ENCODE results near the gene TTC39B. TPM values are rescaled to one million over a fixed set of nuclear protein-coding genes. Genes with fewer than 3 reads are reported as not detected.

The TTC39B gene
- total RNA-seq, 1 donor from 2014 or later, result 4.2 TPM

DNA sequence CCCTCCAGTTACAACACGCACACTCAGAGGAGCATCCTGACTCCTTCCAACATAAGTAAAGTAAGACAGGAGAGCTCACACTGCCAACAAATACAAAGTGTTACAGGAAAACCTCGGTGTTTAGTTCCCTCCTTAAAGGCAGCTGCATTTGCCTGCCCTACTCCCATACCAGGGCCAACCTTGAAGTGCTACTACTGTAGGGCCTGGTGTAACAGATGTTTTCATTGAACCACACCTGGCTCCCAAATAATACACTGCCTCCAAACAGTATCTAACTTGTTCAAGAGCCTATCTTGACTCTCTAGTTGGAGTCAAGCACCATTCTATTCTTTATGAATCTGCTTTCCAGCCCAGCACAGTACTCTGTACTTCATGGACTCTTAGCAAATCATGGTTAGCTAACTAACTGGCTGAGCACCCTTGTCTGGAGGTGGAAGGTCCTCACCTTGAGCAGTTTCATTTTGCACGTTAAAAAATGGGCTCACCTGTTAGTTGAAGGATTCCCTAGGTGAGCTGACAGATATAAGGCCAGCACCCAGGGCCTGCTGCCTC is 34.6 kb downstream of the TTC39B start:
- Histone ChIP-seq H3K9ac (ENCODE audit: low read depth in 1 of 3, low read length in 3 of 3) (no peak overlapping the region), H3K36me3 (ENCODE audit: control insufficient read depth in 3 of 3, insufficient read depth in 3 of 3, low read length in 3 of 3) (no peaks in the 10 kb centered on the region), H3K9me3 (ENCODE audit: control insufficient read depth in 3 of 3, low read length in 3 of 3) (no peaks in the 10 kb centered on the region), H3K27me3 (ENCODE audit: control insufficient read depth in 3 of 3, insufficient read depth in 3 of 3, low read length in 3 of 3) (no peaks in the 10 kb centered on the region), H3K4me1 (ENCODE audit: control insufficient read depth in 3 of 3, insufficient read depth in 3 of 3, low read length in 3 of 3) (peaks cover 0 to 1% (median 0%) of the 10 kb centered on the region in 3 donors), H3K4me3 (ENCODE audit: low read length in 3 of 3) (no peak overlapping the region), H3K27ac (ENCODE audit: low read depth, low read length) (no peak overlapping the region)

DNA sequence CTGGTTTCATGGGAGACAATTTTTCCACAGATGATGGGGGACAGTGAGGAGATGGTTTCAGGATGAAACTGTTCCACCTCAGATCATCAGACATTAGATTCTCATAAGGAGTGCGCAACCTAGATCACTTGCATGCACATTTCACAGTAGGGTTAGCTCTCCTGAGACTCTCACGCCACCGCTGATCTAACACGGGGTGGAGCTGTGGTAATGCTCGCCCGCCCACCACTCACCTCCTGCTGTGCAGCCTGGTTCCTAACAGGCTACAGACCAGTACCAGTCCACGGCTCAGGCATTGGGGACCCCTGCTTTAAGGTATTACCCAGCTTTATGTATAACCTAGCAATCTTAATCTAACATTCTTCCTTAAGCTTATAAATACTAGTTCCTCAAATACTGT is 35.6 kb downstream of the TTC39B start:
- H3K27me3 ChIP-seq (ENCODE audit: control insufficient read depth in 3 of 3, insufficient read depth in 3 of 3, low read length in 3 of 3), result no peaks in the 10 kb centered on the region
- H3K9ac ChIP-seq (ENCODE audit: low read depth in 1 of 3, low read length in 3 of 3), result no peak overlapping the region
- H3K27ac ChIP-seq (ENCODE audit: low read depth, low read length), result no peak overlapping the region
- no peaks in the 10 kb centered on the region for H3K4me1 ChIP-seq (ENCODE audit: control insufficient read depth in 3 of 3, insufficient read depth in 3 of 3, low read length in 3 of 3)
- no peaks in the 10 kb centered on the region for H3K9me3 ChIP-seq (ENCODE audit: control insufficient read depth in 3 of 3, low read length in 3 of 3)
- no peak overlapping the region for H3K4me3 ChIP-seq (ENCODE audit: low read length in 3 of 3)
- no peaks in the 10 kb centered on the region for H3K36me3 ChIP-seq (ENCODE audit: control insufficient read depth in 3 of 3, insufficient read depth in 3 of 3, low read length in 3 of 3)

DNA sequence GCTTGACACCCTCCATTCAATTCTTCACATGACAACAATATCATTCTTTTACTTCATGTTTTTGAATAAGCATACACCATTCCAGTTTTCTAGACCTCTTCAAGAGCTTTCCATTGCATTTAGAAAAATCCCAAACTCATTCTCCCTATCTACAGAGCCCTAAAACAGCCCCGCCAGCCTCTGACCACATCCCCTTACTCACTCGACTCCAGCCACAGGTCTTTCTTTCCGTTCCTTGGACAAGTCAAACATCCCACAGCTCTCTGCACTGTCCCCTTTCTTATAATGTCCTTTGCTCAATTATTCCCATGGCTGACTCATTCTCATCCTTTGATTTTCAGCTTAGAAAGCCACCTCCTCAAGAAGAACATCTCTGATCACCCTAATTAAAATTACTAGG is 38.2 kb downstream of the TTC39B start:
- no peaks in the 10 kb centered on the region for H3K9me3 ChIP-seq (ENCODE audit: control insufficient read depth in 3 of 3, low read length in 3 of 3)
- no peak overlapping the region for H3K4me3 ChIP-seq (ENCODE audit: low read length in 3 of 3)
- H3K36me3 ChIP-seq (ENCODE audit: control insufficient read depth in 3 of 3, insufficient read depth in 3 of 3, low read length in 3 of 3), result no peaks in the 10 kb centered on the region
- no peaks in the 10 kb centered on the region for H3K27me3 ChIP-seq (ENCODE audit: control insufficient read depth in 3 of 3, insufficient read depth in 3 of 3, low read length in 3 of 3)
- H3K27ac ChIP-seq (ENCODE audit: low read depth, low read length), result no peak overlapping the region
- no peaks in the 10 kb centered on the region for H3K4me1 ChIP-seq (ENCODE audit: control insufficient read depth in 3 of 3, insufficient read depth in 3 of 3, low read length in 3 of 3)
- H3K9ac ChIP-seq (ENCODE audit: low read depth in 1 of 3, low read length in 3 of 3), result no peak overlapping the region

DNA sequence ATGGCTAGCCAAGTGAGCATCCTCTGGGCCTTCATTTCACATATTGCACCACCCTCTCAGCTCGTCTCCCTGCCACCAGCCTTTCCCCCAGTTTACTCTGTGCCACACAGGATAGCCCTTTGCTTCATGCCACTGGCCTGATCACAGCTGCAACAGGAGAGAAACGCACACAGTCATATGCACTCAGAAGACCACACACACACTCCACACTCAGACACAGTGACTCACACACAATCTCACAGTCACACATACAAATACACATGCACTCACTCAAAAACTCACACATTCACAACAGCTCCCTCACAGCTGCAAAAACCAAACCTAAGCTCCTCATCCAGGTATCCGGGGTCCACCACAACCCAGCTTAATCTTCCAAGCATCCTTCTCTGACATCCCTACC is 38.7 kb downstream of the TTC39B start:
- Histone ChIP-seq H3K27me3 (ENCODE audit: control insufficient read depth in 3 of 3, insufficient read depth in 3 of 3, low read length in 3 of 3) (no peaks in the 10 kb centered on the region), H3K4me3 (ENCODE audit: low read length in 3 of 3) (no peak overlapping the region), H3K27ac (ENCODE audit: low read depth, low read length) (no peak overlapping the region), H3K9ac (ENCODE audit: low read depth in 1 of 3, low read length in 3 of 3) (no peak overlapping the region), H3K9me3 (ENCODE audit: control insufficient read depth in 3 of 3, low read length in 3 of 3) (no peaks in the 10 kb centered on the region), H3K36me3 (ENCODE audit: control insufficient read depth in 3 of 3, insufficient read depth in 3 of 3, low read length in 3 of 3) (no peaks in the 10 kb centered on the region), H3K4me1 (ENCODE audit: control insufficient read depth in 3 of 3, insufficient read depth in 3 of 3, low read length in 3 of 3) (no peaks in the 10 kb centered on the region)

DNA sequence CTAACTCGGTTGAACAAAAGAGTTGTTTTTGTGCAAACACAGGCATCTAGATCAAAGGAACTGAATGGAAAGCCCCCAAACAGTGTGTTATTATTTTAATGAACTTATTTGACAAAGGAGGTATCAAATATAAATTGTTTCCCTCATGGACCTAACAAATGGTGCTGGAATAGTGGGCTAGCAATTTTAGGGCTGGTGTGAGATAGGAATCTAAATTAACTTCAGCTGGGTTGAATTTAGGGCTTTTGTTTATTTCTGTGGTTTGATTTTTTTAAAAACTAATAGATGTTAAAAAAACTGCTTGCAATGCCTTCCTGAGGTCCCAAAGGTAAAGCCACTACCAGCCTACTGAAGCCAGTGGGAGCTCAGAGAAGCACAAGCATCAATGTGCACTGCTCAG is 42.1 kb downstream of the TTC39B start:
- H3K9ac ChIP-seq (ENCODE audit: low read depth in 1 of 3, low read length in 3 of 3), result no peak overlapping the region
- H3K4me3 ChIP-seq (ENCODE audit: low read length in 3 of 3), result no peak overlapping the region
- H3K27ac ChIP-seq (ENCODE audit: low read depth, low read length), result no peak overlapping the region
- no peaks in the 10 kb centered on the region for H3K36me3 ChIP-seq (ENCODE audit: control insufficient read depth in 3 of 3, insufficient read depth in 3 of 3, low read length in 3 of 3)
- H3K9me3 ChIP-seq (ENCODE audit: control insufficient read depth in 3 of 3, low read length in 3 of 3), result no peaks in the 10 kb centered on the region
- H3K27me3 ChIP-seq (ENCODE audit: control insufficient read depth in 3 of 3, insufficient read depth in 3 of 3, low read length in 3 of 3), result no peaks in the 10 kb centered on the region
- H3K4me1 ChIP-seq (ENCODE audit: control insufficient read depth in 3 of 3, insufficient read depth in 3 of 3, low read length in 3 of 3), result no peaks in the 10 kb centered on the region

DNA sequence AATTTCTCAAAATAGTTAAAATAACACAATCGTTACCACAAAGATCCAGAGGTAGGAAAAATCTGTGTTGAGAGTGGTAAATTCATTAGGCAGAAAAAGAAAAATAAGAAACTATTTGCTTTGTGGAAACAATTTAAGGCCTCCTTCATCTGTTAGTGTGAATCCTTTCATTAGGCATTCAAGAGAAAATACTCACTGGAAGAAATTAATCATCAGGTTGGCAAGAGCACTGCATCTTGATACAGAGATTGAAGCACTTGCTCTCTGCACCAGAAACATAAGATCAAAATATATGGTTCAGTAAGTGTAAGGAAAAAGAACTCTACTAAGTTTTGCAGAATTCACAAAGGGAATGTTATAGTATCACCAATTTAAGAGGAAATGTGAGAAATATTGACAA is 44.4 kb downstream of the TTC39B start:
- H3K27ac ChIP-seq (ENCODE audit: low read depth, low read length), result no peak overlapping the region
- H3K9ac ChIP-seq (ENCODE audit: low read depth in 1 of 3, low read length in 3 of 3), result no peak overlapping the region
- H3K27me3 ChIP-seq (ENCODE audit: control insufficient read depth in 3 of 3, insufficient read depth in 3 of 3, low read length in 3 of 3), result no peaks in the 10 kb centered on the region

DNA sequence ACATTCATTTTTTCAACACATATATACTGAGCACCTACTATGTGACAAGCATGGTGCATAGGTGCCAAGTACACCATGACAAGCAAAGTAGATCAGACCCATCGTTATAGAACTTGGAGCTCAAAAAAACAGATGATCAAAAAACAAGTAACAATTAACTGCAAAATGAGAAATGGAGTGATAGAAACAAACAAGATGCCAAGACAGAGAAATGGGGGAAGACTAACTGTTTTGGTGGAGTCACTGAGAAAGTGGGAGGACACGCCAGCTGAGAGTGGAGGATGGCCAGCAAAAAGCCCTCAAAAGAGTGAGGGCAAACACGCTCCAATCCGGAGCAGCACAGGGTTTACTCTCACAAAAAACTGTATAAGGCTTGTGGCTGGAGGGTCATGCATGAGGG is 50.6 kb downstream of the TTC39B start:
- no peak overlapping the region for H3K4me3 ChIP-seq (ENCODE audit: low read length in 3 of 3)
- no peaks in the 10 kb centered on the region for H3K36me3 ChIP-seq (ENCODE audit: control insufficient read depth in 3 of 3, insufficient read depth in 3 of 3, low read length in 3 of 3)
- H3K9me3 ChIP-seq (ENCODE audit: control insufficient read depth in 3 of 3, low read length in 3 of 3), result no peaks in the 10 kb centered on the region
- no peaks in the 10 kb centered on the region for H3K4me1 ChIP-seq (ENCODE audit: control insufficient read depth in 3 of 3, insufficient read depth in 3 of 3, low read length in 3 of 3)
- H3K27me3 ChIP-seq (ENCODE audit: control insufficient read depth in 3 of 3, insufficient read depth in 3 of 3, low read length in 3 of 3), result no peaks in the 10 kb centered on the region
- H3K9ac ChIP-seq (ENCODE audit: low read depth in 1 of 3, low read length in 3 of 3), result no peak overlapping the region
- no peak overlapping the region for H3K27ac ChIP-seq (ENCODE audit: low read depth, low read length)

More for the DNA sequence above, 44.4 kb downstream of the TTC39B start:
- H3K9me3 ChIP-seq (ENCODE audit: control insufficient read depth in 3 of 3, low read length in 3 of 3), result no peaks in the 10 kb centered on the region
- H3K4me3 ChIP-seq (ENCODE audit: low read length in 3 of 3), result no peak overlapping the region
- no peaks in the 10 kb centered on the region for H3K4me1 ChIP-seq (ENCODE audit: control insufficient read depth in 3 of 3, insufficient read depth in 3 of 3, low read length in 3 of 3)
- H3K36me3 ChIP-seq (ENCODE audit: control insufficient read depth in 3 of 3, insufficient read depth in 3 of 3, low read length in 3 of 3), result no peaks in the 10 kb centered on the region

DNA sequence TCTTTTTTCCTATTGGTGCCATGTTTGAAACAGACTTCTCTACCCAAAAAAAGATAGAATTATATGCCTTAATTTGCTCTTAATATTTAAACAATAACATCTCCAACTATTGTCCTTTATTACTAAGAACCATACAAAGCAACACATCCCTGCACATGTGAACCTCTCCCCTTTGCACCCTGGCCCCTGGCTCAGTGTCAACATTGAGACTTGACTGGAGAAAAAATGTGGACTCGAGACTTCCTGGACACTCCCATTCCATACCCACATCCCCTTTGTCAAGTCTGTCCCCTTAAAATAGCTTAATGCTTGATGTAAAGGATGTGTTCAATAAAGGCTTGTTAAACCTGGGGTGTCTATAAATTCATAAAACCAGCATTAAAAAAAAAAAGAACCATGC is 53.2 kb downstream of the TTC39B start:
- Histone ChIP-seq H3K27me3 (ENCODE audit: control insufficient read depth in 3 of 3, insufficient read depth in 3 of 3, low read length in 3 of 3) (no peaks in the 10 kb centered on the region), H3K9ac (ENCODE audit: low read depth in 1 of 3, low read length in 3 of 3) (no peak overlapping the region), H3K4me1 (ENCODE audit: control insufficient read depth in 3 of 3, insufficient read depth in 3 of 3, low read length in 3 of 3) (peaks cover 0 to 5% (median 4%) of the 10 kb centered on the region in 3 donors), H3K9me3 (ENCODE audit: control insufficient read depth in 3 of 3, low read length in 3 of 3) (no peaks in the 10 kb centered on the region), H3K36me3 (ENCODE audit: control insufficient read depth in 3 of 3, insufficient read depth in 3 of 3, low read length in 3 of 3) (no peaks in the 10 kb centered on the region), H3K27ac (ENCODE audit: low read depth, low read length) (no peak overlapping the region), H3K4me3 (ENCODE audit: low read length in 3 of 3) (no peak overlapping the region)

DNA sequence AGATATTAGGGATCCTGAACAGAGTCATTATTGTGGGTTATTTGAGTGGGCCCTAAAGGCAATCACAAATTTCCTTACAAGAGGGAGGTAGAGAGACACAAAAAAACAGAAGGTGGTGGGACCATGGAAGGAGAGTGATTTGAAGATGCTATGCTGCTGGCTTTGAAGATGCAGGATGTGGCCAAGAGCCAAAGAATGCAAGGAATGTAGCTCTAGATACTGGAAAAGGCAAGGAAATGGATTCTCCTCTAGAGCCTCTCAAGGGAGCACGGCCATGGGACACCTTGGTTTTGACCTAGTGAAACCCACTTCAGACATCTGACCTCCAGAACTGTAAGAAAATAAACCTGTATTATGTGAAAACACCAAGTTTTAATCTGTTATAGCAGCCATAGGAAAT is 53.8 kb downstream of the TTC39B start:
- H3K27ac ChIP-seq (ENCODE audit: low read depth, low read length), result no peak overlapping the region
- H3K4me1 ChIP-seq (ENCODE audit: control insufficient read depth in 3 of 3, insufficient read depth in 3 of 3, low read length in 3 of 3), result peaks cover 0 to 5% (median 4%) of the 10 kb centered on the region in 3 donors
- no peak overlapping the region for H3K9ac ChIP-seq (ENCODE audit: low read depth in 1 of 3, low read length in 3 of 3)
- no peaks in the 10 kb centered on the region for H3K36me3 ChIP-seq (ENCODE audit: control insufficient read depth in 3 of 3, insufficient read depth in 3 of 3, low read length in 3 of 3)
- H3K27me3 ChIP-seq (ENCODE audit: control insufficient read depth in 3 of 3, insufficient read depth in 3 of 3, low read length in 3 of 3), result no peaks in the 10 kb centered on the region
- no peaks in the 10 kb centered on the region for H3K9me3 ChIP-seq (ENCODE audit: control insufficient read depth in 3 of 3, low read length in 3 of 3)
- no peak overlapping the region for H3K4me3 ChIP-seq (ENCODE audit: low read length in 3 of 3)

DNA sequence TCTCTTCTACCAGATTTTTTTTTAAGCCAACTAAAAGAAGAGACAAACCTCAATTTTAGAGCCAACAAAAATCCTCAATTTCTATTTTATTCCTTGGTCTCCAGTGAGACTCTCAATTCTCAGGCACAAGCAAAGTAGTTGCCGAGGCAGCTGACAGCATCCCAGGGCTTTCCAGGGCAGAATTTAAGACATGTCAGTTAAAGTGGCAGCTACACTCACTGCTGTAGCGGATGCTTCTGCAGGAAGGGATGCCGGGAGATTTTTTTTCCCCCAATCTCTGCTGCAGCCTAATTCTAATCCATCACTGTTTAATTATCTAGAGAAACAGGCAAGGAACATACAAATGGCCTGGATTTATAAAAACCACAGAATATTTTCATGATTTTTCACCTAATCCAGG is 57.0 kb downstream of the TTC39B start:
- Histone ChIP-seq H3K27me3 (ENCODE audit: control insufficient read depth in 3 of 3, insufficient read depth in 3 of 3, low read length in 3 of 3) (no peaks in the 10 kb centered on the region), H3K4me1 (ENCODE audit: control insufficient read depth in 3 of 3, insufficient read depth in 3 of 3, low read length in 3 of 3) (peaks cover 0 to 5% (median 4%) of the 10 kb centered on the region in 3 donors), H3K27ac (ENCODE audit: low read depth, low read length) (no peak overlapping the region), H3K36me3 (ENCODE audit: control insufficient read depth in 3 of 3, insufficient read depth in 3 of 3, low read length in 3 of 3) (no peaks in the 10 kb centered on the region), H3K4me3 (ENCODE audit: low read length in 3 of 3) (no peak overlapping the region), H3K9ac (ENCODE audit: low read depth in 1 of 3, low read length in 3 of 3) (no peak overlapping the region), H3K9me3 (ENCODE audit: control insufficient read depth in 3 of 3, low read length in 3 of 3) (no peaks in the 10 kb centered on the region)

All from skeletal muscle tissue (tissue), 4 donors.